ENCODE measurements around the gene NRARP. TPM values are rescaled to one million over a fixed set of nuclear protein-coding genes. Genes with fewer than 3 reads are reported as not detected.

The NRARP gene
- total and polyA plus RNA-seq, 7 donors = 0.73 to 7.5 (median 3.5) TPM

DNA sequence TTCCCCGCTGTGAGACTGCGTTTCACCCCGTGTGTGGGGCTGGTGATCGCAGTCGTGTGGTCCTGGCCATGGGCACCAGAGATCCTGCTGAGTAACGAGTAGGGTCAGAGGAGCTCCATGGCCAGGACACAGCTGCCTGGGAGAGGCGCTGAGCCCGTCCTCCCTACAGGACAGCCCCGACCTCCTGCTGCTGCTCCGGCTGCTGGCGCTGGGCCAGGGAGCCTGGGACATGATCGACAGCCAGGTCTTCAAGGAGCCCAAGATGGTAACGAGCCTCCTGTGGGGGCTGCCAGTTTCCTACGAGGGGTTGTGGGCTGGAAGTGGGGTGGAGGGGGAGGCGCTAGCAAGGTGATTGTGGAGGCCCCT is 35.9 kb downstream of the NRARP start:
- H3K27me3 ChIP-seq (ENCODE audit: insufficient read depth in 3 of 3, low read length in 2 of 3) = no peaks in the 10 kb centered on the region
- peaks cover 4 to 60% of the 10 kb centered on the region in 2 donors for H3K36me3 ChIP-seq (ENCODE audit: insufficient read depth in 1 of 2, low read depth in 1 of 2)
- TF ChIP-seq, protein P1, sequence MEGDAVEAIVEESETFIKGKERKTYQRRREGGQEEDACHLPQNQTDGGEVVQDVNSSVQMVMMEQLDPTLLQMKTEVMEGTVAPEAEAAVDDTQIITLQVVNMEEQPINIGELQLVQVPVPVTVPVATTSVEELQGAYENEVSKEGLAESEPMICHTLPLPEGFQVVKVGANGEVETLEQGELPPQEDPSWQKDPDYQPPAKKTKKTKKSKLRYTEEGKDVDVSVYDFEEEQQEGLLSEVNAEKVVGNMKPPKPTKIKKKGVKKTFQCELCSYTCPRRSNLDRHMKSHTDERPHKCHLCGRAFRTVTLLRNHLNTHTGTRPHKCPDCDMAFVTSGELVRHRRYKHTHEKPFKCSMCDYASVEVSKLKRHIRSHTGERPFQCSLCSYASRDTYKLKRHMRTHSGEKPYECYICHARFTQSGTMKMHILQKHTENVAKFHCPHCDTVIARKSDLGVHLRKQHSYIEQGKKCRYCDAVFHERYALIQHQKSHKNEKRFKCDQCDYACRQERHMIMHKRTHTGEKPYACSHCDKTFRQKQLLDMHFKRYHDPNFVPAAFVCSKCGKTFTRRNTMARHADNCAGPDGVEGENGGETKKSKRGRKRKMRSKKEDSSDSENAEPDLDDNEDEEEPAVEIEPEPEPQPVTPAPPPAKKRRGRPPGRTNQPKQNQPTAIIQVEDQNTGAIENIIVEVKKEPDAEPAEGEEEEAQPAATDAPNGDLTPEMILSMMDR (IDR thresholded peaks at IDR 0.05) = no peak
- H3K9me3 ChIP-seq = no peaks in the 10 kb centered on the region
- DNase-seq (peak in 1 of 2 donors; percentile 20), ATAC-seq (no peak)
- WGBS, 3 donors = 72 to 79% (median 76%) methylated on average over 12 to 15 of the region's 15 CpGs
- H3K27ac ChIP-seq = no peak overlapping the region
- intact Hi-C loops (cut with DNase I) = no loop called here
- H3K4me3 ChIP-seq = no peak overlapping the region
- H3K4me1 ChIP-seq = peaks cover 24% of the 10 kb centered on the region

DNA sequence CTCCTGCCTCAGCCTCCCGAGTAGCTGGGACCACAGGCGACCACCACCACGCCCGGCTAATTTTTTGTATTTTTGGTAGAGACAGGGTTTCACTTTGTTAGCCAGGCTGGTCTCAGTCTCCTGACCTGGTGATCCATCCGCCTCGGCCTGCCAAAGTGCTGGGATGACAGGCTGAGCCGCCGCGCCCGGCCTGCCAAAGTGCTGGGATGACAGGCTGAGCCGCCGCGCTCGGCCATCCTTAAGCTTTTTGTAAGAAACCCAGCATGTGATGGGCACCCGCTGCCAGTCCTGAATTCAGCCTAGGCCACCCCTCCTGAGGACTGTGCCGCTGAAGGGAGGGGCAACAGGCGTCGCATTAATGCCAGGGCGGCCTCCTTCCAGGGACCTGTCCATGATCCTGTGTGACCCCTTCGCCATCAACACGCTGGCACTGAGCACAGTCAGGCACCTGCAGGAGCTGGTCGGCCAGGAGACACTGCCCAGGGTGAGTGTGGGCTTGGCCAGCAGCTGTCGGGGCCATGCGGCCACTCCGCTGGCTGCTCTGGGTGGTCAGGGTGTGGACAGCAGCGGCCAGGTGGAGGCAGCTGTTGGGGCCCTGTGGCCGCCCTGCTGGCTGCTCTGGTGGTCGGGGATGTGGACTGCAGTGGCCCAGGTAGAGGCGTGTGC is 36.4 kb downstream of the NRARP start:
- intact Hi-C loops (cut with DNase I) = no loop called here
- peaks cover 24% of the 10 kb centered on the region for H3K4me1 ChIP-seq
- DNase-seq = peak in 1 of 2 donors; percentile 12
- no peak overlapping the region for H3K4me3 ChIP-seq
- no peaks in the 10 kb centered on the region for H3K27me3 ChIP-seq (ENCODE audit: insufficient read depth in 3 of 3, low read length in 2 of 3)
- TF ChIP-seq, protein P1 (IDR thresholded peaks at IDR 0.05) = no peak
- H3K9me3 ChIP-seq = no peaks in the 10 kb centered on the region
- 88 to 95% (median 91%) methylated on average over 28 to 29 of the region's 29 CpGs for WGBS, 3 donors
- H3K27ac ChIP-seq = no peak overlapping the region
- H3K36me3 ChIP-seq (ENCODE audit: insufficient read depth in 1 of 2, low read depth in 1 of 2) = peaks cover 4 to 55% of the 10 kb centered on the region in 2 donors
- ATAC-seq = no peak

DNA sequence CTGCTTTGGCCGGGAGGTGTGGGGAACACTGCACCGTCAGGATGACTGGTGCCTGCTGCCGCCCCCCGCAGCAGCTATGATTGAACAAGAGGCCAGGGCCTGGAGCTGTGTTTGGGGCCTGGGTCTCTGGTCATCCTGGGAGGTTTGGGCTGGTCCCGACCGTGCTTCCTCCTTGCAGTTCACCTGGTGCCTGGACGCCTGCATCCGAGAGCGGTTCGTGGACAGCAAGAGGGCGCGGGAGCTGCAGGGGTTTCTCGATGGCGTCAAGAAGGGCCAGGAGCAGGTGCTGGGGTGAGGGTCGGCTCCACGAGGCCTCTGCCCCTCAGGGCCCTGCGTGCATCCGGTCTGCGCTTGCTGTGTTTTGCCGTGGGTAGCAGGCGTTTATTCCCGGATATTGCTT is 38.0 kb downstream of the NRARP start:
- Histone ChIP-seq H3K27ac (no peak overlapping the region), H3K4me3 (no peak overlapping the region), H3K36me3 (ENCODE audit: insufficient read depth in 1 of 2, low read depth in 1 of 2) (peaks cover 4 to 50% of the 10 kb centered on the region in 2 donors), H3K4me1 (peaks cover 15% of the 10 kb centered on the region), H3K9me3 (no peaks in the 10 kb centered on the region), H3K27me3 (ENCODE audit: insufficient read depth in 3 of 3, low read length in 2 of 3) (no peaks in the 10 kb centered on the region)
- WGBS, 3 donors = 90 to 94% (median 92%) methylated on average over 22 of the region's 22 CpGs
- peak in 1 of 2 donors; percentile 13 for DNase-seq
- intact Hi-C loops (cut with DNase I) = no loop called here
- TF ChIP-seq, protein P1 (IDR thresholded peaks at IDR 0.05) = no peak
- no peak for ATAC-seq

DNA sequence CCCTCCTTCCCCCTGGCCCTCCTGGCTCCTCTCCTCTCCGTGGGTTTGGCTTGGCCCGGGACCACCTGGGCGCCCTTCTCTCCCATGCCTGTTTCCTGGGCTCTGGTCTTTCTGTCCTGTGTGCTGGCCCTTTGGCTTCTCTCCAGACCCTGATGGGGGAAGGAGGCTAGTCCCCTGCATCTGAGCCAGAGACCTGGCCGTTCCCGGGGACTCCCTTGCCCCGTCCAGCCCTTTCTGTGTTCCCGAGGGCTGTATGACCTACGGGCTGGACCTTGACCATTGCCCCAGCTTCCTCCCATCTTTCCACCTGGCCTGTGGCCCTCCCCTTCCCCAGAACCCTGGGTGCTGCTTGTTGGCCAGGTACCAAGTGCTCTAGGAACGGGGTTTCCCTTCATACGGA is 38.6 kb downstream of the NRARP start:
- Histone ChIP-seq H3K9me3 (no peaks in the 10 kb centered on the region), H3K4me3 (no peak overlapping the region), H3K4me1 (peaks cover 11% of the 10 kb centered on the region), H3K27ac (no peak overlapping the region), H3K36me3 (ENCODE audit: insufficient read depth in 1 of 2, low read depth in 1 of 2) (peaks cover 4 to 56% of the 10 kb centered on the region in 2 donors), H3K27me3 (ENCODE audit: insufficient read depth in 3 of 3, low read length in 2 of 3) (no peaks in the 10 kb centered on the region)
- no peak for ATAC-seq
- peak in 1 of 2 donors; percentile 12 for DNase-seq
- TF ChIP-seq, protein P1 (IDR thresholded peaks at IDR 0.05) = no peak
- intact Hi-C loops (cut with DNase I) = no loop called here
- 66 to 85% (median 76%) methylated on average over 9 to 10 of the region's 10 CpGs for WGBS, 3 donors

DNA sequence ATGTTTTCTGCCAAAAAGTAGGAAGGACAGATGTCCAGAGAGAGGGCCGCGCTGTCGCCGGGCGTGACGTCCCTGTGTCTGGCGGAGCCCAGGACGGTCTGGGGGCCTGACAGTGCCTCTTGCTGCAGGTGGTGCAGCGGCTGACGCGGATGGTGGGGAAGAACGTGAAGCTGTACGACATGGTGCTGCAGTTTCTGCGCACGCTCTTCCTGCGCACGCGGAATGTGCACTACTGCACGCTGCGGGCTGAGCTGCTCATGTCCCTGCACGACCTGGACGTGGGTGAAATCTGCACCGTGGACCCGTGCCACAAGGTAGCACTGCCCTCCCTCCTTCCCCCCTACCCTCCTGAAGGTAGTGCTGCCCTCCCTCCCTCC is 39.2 kb downstream of the NRARP start:
- intact Hi-C loops (cut with DNase I) = no loop called here
- TF ChIP-seq, protein P1 (IDR thresholded peaks at IDR 0.05) = no peak
- H3K27me3 ChIP-seq (ENCODE audit: insufficient read depth in 3 of 3, low read length in 2 of 3) = no peaks in the 10 kb centered on the region
- no peaks in the 10 kb centered on the region for H3K9me3 ChIP-seq
- H3K36me3 ChIP-seq (ENCODE audit: insufficient read depth in 1 of 2, low read depth in 1 of 2) = peaks cover 4 to 62% of the 10 kb centered on the region in 2 donors
- DNase-seq (peak in 1 of 2 donors; percentile 15), ATAC-seq (peak; percentile 20 to 35 (median 28))
- peaks cover 9% of the 10 kb centered on the region for H3K4me1 ChIP-seq
- H3K4me3 ChIP-seq = no peak overlapping the region
- H3K27ac ChIP-seq = no peak overlapping the region
- 81 to 90% (median 87%) methylated on average over 24 of the region's 24 CpGs for whole genome bisulfite sequencing, 3 donors
